OCI-M2 (cell line): Measurements from ENCODE around the gene PTPRK.

ENCODE experiments used
- DNase-seq: peaks from one replicate; lab custom pipeline; 2025; ENCODE audit not compliant: unreplicated experiment; lab: John Stamatoyannopoulos, UW

PTPRK gene

DNA sequence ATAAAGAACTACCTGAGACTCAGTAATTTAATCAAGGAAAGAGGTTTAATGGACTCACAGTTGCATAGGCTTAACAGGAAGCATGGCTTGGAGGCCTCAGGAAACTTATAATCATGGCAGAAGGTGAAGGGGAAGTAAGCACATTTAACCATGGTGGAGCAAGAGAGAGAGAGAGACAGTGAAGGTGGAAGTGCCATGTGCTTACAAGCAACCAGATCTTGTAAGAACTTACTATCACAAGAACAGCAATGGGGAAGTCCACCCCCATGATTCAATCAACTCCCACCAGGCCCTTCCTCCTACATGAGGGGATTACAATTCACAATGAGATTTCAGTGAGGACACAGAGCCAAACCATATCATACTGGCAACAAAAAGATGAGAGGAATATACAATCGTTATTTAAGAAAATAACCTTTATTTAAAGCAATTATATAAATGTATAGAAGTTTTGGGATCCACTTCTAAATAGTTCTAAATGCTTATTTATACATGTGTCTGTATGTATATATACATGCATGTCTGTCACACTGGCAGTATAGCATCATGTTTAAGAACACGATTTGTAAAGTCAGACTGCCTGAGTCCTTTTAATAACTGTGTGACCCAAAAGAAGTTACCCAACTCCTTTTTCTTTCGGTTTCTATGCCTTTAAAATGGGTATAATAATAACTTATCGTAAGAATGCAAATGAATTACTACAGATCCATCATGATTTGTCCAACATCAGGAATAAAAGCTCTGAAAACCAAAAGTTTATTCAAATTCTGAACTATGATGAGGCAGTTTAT is 363.9 kb downstream of the PTPRK start:
- no peak for DNase-seq

DNA sequence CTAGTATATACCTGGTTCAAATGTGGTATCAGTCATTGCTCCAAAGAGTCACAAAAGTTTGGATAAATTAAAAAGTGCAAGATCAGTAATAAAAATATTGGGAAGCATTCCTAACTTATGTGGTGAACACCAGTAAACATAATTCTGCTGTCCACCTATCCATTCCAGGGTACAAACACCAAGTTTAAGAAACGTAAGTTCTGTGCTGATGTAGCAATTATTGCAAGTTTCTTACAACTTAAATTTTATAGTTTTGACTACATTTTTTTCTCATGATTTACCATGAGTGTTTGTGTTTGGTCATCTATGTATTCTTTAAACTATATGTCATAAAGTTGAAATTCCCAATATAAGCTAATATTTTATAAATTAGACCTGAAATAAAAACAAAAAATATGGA is 364.6 kb downstream of the PTPRK start:
- DNase-seq = no peak

DNA sequence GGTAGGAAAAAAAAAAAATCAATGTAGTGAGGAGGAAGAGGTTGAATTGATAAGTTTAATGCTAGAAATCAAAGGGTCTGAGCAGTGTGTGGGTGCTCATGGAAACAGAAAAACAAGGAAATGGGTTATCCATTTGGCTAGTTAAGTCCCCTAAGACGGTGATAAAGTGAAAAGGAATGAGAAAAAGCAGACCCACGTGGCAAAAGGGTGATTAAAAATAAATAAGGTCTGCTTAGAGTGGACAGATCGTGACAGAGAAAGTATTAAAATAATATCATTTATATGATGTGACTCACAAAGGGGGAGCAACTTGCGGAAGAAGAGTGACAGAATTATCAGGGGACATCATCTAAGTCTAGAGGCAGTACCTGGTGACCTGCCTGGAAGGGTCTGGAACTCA is 367.8 kb downstream of the PTPRK start:
- no peak for DNase-seq

DNA sequence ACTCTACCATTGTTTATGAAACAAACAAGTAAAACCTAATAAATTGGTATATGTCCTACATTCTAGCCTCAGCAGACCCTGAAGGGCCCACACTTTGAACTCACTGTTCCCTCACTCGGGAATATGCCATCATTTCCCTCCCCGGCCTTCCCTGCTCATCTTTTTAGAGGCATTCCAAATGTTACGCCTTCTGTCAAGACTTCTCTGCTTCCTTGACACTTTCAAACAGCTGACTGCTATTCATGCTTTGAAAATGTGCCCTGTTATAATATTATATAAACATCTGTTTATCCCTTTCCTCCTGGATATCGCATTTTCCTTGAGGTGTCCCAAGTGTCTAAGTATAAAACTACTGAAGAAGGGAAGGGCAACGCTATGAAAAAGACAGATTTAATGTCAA is 370.0 kb downstream of the PTPRK start:
- no peak for DNase-seq

DNA sequence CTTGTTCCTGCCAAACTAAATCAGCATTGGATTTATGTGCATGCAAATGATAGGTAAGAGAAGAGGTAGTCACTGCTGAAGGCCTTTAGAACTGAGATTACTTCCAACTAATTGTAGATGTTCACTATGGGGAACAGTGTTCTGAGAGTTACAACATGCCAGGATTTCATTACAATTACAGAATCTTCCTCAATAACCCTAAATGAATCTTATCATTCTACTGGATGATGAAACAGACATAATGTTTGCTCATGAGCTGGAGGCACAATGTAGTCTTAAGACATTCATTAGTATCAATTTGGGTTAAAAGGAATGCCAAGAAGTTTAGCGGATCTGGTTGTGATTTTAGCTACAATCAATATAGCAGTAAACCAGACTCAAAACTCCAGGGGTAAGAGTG is 370.6 kb downstream of the PTPRK start:
- no peak for DNase-seq

DNA sequence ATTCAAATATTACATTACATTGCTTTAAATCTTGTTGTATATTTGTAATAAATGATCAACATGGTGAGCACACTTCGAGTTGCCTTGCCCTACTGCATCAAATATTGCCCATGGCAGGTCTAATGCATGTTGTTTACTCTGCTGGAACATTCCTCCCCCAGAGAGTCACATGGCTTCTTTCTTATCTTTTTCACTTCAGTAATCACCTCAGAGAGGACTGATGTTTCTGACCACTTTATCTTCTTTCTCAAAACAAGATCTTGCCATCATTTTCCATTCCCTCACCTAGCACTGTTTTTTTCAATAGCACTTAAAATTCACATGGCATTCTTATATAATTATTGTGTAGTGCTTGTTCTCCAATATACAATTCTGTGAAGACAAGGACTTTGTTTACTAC is 376.1 kb downstream of the PTPRK start:
- DNase-seq = no peak

DNA sequence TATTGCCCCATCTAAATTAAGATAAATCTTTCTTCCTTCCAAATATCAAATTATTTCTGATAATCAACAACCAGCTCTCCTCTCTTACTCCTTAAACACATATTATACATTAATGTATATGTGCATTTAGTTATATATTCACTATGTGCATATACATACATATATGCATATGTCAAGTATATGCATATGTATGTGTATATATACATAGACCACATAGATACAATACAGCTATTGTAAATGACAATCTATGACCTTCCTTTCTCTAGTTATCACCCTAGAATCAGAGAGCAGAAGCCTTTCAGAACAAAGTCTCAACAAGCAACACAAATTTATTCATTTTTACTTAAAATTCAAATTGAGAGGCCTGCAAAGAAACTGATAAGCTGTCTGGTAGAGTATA is 378.5 kb downstream of the PTPRK start:
- no peak for DNase-seq

DNA sequence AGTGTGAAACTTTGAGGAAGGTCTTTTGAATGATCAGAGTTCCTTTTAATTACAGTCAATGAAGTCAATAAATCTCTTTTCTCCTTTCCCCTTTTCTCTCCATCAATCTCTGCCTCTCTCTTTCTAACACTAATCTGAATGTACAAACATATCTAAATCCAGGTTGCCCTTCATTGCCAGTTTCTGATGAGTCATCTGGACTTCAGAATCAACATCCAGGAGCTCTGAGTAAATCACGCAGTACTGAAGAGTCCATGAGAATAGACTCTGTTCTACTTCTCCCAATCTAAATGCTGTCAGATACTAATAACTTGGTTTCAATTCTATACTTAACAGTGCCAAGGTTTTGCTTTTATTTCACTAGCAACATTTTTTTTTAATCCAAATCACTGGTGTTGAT is 380.9 kb downstream of the PTPRK start:
- no peak for DNase-seq

DNA sequence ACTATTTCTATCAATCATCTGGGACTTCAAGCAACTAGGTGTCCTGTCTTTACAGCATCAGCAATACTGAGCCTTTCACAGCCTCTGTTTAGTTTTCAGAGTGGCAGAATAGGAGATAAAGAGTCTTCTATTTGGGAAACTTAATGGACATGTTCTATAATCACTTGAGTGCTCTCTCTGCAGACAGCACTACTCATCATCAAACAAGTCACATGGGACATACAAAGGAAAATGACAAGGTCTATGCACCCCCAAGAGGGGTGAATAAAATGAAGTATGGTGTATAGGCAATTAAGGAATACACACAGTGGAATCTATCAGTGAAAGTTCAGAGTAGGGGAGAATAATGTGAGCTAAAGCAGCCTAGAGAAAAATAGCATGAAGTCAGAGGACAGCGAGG is 381.7 kb downstream of the PTPRK start:
- no peak for DNase-seq

DNA sequence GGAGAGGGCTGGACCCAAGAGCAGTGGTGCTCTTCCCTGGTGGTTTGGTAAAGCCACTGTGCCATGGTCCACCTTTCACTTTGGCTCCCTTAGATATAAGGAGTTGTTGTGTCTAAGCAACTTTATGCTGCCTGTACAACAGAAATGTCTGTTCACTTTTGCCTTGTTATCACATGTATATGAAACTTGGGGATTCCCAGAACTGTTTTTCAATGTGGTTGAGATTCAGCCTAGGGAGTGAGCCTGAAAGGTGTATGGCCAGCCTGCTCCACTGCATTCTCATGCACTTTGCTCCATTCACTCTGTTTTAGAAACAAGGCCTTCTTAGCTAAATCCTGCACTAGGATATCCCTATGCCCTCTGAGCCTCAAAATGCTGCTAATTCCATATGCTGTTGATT is 385.1 kb downstream of the PTPRK start:
- DNase-seq = no peak

DNA sequence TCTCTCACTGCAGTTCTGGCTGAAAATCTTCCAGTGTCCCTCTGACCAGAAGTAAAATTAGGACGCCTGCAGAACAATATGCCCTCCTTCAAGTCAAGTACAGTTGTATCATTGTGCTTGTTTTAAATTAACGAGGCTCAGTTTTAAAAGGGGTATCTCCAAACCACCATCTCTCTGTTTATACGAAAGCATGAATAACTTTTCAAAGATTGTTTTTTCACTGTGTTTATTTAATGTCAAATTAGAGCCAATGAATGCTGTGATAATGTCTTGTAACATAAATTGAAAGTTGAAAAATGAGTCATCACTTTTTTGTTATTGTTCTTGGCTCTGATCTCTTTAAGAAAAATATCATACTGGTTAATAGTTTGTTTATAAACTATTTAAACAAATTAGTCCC is 388.8 kb downstream of the PTPRK start:
- no peak for DNase-seq

DNA sequence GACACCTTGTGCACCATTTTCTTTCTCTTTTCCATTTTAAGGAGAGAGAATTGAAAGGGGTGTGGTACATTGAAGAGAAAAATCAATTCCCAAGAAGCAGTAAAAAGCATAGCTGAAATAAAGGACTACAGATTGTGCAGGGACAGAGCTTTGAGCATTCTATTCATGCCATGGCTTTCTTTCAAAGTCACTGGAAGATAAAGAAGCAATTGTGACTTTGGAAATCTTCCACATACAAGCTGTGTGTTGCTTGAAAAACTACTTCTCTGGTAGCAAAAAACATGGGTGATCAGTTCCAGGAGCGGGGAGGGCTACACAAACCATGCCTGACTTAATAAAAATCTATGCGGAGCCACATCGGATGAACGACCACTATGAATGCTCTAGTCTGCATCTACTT is 389.4 kb downstream of the PTPRK start:
- no peak for DNase-seq

DNA sequence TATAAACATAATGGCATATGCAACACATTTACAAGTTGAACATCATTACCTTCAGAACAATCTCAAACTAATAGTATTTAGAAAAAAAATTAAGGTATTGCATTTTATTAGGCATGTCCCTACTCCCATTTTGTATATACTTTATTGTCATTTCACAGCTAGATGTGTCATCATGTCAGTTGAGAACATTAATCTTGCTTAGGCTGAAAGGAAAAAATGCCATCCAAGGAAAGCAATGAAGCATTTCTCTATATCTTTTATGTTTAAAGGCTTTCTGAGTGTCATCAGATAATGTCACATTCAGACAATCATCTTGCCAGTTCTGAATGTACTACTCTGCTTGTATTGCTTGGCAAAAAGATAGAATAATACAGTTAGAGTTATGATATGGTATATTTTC is 390.7 kb downstream of the PTPRK start:
- no peak for DNase-seq

DNA sequence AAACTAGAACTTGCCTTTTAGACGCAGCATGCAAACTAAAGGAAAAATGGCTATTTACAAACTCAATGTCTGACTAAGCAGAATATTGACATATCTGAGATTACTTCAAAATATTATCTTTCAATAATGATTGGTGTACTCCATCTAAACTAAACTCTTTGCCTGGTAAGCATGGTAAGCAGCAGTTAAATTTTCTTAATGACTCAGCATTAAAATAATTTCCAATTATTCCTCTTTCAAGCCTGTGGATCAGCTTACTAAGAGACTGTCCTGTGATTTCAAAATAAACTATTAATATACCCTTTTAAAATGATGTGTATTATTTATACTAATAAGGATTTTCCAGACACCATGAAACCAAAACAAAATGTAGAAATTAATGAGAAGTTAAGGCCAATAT is 392.7 kb downstream of the PTPRK start:
- no peak for DNase-seq

DNA sequence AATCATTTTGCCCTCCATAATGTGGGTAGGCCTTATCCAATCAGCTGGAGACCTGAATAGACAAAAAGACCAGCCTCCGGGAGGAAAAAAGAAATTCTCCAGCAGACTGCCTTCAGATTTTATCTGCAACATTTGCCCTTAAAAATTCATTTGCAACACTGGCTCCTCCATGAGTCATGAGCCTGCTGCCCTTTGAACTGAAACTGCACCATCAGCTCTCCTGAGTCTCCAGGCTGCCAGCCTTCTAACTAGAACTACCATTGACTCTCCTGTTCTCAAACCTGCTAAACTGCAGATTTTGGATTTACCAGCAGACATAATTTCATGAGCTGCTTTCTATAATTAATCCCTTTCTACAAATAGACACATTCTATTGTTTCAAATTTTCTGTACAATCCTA is 395.7 kb downstream of the PTPRK start:
- no peak for DNase-seq

DNA sequence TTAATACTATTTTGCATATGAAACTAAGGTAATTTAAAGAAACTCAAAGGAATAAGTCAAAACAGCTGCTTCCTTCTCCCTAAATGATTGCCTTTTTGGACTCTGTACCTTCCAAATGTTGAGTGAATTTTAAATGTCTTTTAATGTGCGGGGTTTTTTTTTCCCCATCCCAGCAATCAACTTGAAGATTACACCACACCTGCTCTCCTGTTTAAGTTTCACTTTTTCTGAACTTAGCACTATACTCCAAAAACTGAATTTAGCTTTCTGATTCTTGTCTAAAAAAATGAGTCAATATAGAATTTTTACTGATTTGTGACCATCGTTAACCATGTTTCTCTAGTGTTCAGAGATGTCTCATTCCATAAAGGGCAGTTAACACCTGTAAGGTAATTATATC is 398.8 kb downstream of the PTPRK start:
- no peak for DNase-seq

DNA sequence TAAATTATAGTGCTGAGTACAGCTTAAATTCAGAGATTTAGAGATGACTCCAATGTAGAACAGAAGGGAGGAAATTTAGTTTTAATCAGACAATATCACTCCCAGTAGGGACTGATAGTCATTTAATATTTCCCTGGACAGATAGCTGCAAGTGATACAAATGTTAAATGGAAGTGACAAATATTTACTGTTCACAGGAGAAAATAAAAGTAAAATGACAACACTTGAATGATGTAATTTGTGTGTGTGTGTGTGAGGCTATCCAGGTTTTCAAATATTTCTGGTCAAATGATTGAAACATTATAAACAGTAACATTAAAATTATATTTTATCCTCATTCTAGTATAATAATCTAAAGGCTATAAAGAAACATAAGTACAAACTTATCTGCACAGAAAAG is 399.2 kb downstream of the PTPRK start:
- no peak for DNase-seq

DNA sequence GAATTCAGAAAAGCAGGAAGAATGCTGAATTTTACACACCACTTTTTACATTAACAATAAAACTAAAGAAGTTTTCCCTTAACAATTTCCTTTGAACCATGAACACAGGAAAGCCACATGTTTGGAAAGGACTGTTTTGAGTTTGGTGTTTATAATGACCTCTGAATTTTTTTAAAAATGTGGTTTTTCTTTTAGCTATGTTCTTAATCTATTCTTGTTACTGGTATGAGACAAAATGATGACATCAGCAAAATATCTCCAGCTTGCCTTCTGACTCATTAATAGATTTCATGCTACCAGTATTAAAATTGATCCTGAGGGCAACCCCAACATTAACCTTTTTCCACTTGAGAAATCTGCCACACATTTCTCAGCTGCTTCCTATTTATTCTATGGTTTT is 402.0 kb downstream of the PTPRK start:
- DNase-seq = no peak

DNA sequence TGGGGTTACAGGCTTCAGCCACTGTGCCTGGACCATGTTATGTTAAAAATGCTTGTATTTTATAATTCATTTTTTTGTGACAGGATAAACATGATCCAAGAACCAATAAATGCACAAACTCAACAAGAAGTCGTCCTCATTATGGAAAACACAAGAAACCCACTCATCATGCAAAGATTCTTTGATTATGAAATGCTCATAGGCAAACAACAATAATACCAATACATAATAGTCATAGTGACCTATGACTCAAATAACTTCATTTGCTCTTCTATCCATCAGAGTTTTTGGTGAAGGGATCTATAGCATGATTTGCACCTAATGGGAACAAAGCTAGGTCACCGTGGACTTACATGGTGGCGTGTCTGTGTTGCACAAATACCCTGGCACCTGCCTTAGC is 402.5 kb downstream of the PTPRK start:
- no peak for DNase-seq

DNA sequence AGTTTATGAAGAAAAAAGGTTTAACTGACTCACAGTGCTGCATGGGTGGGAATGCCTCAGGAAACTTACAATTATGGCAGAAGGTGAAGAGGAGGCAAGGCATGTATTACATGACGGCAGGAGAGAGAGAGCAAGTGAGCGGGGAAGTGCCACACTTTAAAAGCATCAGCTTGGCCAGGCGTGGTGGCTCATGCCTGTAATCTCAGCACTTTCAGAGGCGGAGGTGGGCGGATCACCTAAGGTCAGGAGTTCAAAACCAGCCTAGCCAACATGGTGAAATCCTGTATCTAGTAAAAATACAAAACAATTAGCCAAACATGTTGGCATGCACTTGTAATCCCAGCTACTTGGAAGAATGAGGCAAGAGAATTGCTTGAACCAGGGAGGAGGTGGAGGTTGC is 406.2 kb downstream of the PTPRK start:
- no peak for DNase-seq

DNA sequence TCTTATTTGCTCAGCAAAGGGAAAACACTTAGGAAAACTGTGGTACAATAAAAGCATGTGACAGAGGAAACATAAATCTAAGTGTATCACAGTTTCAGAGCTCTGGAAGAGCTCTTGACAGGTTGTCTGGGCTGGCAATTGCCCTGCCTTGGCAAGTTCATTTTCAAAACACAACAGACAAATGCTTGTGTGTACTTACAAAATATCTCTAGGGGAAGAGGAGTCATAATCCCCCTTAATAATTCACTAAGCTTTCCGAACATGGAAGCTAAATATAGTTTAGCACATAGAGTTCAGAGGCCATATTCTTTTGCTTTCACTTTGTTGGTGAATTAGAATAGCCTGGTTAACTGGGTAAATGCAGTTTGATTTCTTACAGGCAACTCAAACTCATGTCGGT is 407.9 kb downstream of the PTPRK start:
- no peak for DNase-seq

DNA sequence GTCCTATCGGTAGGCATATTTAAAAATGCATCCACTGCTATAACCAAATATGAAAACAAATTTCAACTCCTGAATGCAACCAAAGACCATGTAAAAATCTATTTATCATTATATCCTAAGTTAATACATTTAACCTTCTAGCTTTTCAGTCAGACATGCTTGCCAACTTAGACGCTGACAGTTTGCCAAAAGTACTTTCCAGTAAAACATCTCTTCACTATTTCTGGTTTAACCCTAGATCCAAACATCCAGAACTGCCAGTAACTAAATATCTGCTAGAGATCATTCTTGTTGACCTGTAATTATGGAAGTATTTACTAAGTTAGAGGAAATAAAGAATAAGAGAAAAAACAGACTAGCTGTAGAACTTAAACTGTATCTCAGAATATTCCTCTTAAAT is 409.3 kb downstream of the PTPRK start:
- DNase-seq = no peak

DNA sequence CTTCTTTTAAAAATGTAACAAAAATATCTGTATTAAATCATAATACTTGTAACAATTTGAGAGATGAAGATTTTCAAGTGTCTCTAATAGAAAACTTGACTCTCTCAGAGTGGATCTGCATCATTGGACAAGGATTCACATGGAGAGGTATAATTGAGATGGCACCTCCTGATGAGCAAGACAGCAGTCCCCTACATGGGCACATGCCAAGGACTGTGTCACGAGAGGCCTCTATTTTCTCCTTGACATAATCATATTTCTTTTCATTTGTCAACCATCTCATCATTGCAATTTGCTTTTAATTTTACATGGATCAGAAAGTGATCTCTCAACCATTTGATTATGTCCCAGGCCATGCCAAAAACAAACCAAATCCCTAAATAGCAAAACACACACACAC is 412.7 kb downstream of the PTPRK start:
- DNase-seq = no peak
